Ishikawa (cell line): Measurements from ENCODE around the gene HOXA4.

ENCODE experiments used
- CEBPB ChIP-seq: IDR thresholded peaks from 2 replicates; pipeline ENCODE4 v1.6.1; 2012
- CREB1 ChIP-seq: IDR thresholded peaks from 2 replicates; pipeline ENCODE4 v1.6.1; 2012; ENCODE audit warnings: low read depth
- EGR1 ChIP-seq: IDR thresholded peaks from 2 replicates; pipeline ENCODE4 v1.6.1; 2012
- EP300 ChIP-seq: IDR thresholded peaks from 2 replicates; pipeline ENCODE4 v1.6.1; 2012; ENCODE audit warnings: borderline replicate concordance
- FOXM1 ChIP-seq: IDR thresholded peaks from 2 replicates; pipeline ENCODE4 v1.6.1; 2012; ENCODE audit warnings: low read depth, borderline replicate concordance
- RAD21 ChIP-seq: IDR thresholded peaks from 2 replicates; pipeline ENCODE4 v1.6.1; 2012; ENCODE audit warnings: low read depth
- TAF1 ChIP-seq: IDR thresholded peaks from 2 replicates; pipeline ENCODE4 v1.6.1; 2012; ENCODE audit warnings: low read depth, mild to moderate bottlenecking
- TCF12 ChIP-seq: IDR thresholded peaks from 2 replicates; pipeline ENCODE4 v1.6.1; 2012; ENCODE audit warnings: low read depth
- TEAD4 ChIP-seq: IDR thresholded peaks from 2 replicates; pipeline ENCODE4 v1.6.1; 2012
- USF1 ChIP-seq: IDR thresholded peaks from 2 replicates; pipeline ENCODE4 v1.6.1; 2012
- TF ChIP-seq, protein P1 (sequence below): IDR thresholded peaks from 2 replicates; pipeline ENCODE4 v1.6.1; 2012

GRCh38 chr7:27173956-27174873, 43.7 kb upstream of the HOXA4 start, which contains the start of gene HOXA10:
- TF ChIP-seq CEBPB (no peak), TAF1 (no peak), FOXM1 (no peak), TCF12 (no peak), CREB1 (no peak), EGR1 (no peak), USF1 (no peak), EP300 (no peak; the same call in 1 of the 2 replicates), TEAD4 (no peak), RAD21 (no peak)
- TF ChIP-seq, protein P1, sequence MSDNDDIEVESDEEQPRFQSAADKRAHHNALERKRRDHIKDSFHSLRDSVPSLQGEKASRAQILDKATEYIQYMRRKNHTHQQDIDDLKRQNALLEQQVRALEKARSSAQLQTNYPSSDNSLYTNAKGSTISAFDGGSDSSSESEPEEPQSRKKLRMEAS, result no peak
